Hematopoietic multipotent progenitor cell (in vitro differentiated cells): ENCODE data around the gene UPF3A. TPM values are rescaled to one million over a fixed set of nuclear protein-coding genes. Genes with fewer than 3 reads are reported as not detected.
A peak's percentile ranks its signal among the peaks of the same experiment; 100 is the strongest.
"Not testable (repeated sequence)": the region's sequence is repeated elsewhere in the genome, so short reads cannot be mapped to it uniquely, and the experiment has no call there.

Experiments
- DNase-seq, 3 donors: peaks; one replicate each; pipeline ENCODE4 v3.0.0-alpha.2; 2011 to 2015; ENCODE audit warnings: low read depth in 2 of 3, low spot score in 2 of 3
- small RNA-seq: library from RNA; depleted of rRNA; stranded (forward); fragments of <200 nt; gene quantifications from one replicate; pipeline ENCODE3, GENCODE V24; 2012
- total RNA-seq: library from RNA; depleted of rRNA; stranded (reverse); fragments of >200 nt; gene quantifications from one replicate; pipeline ENCODE4 v1.2.3, GENCODE V29; 2012

UPF3A gene
- total RNA-seq, 1 donor, result 20.2 TPM

- no peak for DNase-seq
Observed at GRCh38 chr13:114328595-114328994, 47.2 kb downstream of the UPF3A start.

GRCh38 chr13:114330086-114330485 is 48.7 kb downstream of the UPF3A start:
- no peak for DNase-seq

- DNase-seq, result not testable (repeated sequence)
Observed at GRCh38 chr13:114333881-114334280, 52.5 kb downstream of the UPF3A start.

GRCh38 chr13:114334305-114335053 is 53.1 kb downstream of the UPF3A start:
- DNase-seq, result no peak

GRCh38 chr13:114336457-114336856 is 55.1 kb downstream of the UPF3A start:
- not testable (repeated sequence) for DNase-seq

GRCh38 chr13:114338959-114339358 is 57.6 kb downstream of the UPF3A start:
- no peak for DNase-seq

GRCh38 chr13:114339857-114340534 is 58.6 kb downstream of the UPF3A start:
- peak in 2 of 3 donors; percentile 54 to 81 for DNase-seq

GRCh38 chr13:114341003-114341777 is 59.8 kb downstream of the UPF3A start:
- no peak for DNase-seq

GRCh38 chr13:114347256-114347655 is 65.9 kb downstream of the UPF3A start:
- DNase-seq, result not testable (repeated sequence)

- peak in 2 of 3 donors; percentile 21 to 51 for DNase-seq
Observed at GRCh38 chr13:114352763-114353162, 71.4 kb downstream of the UPF3A start.

GRCh38 chr13:114353382-114353781 is 72.0 kb downstream of the UPF3A start:
- not testable (repeated sequence) for DNase-seq

Small RNA genes lying within 50 kb of the gene (small RNA-seq; reads per million reads assigned to genes)
- gene MIR4502 (not detected), gene MIR548AR (not detected)

Other genes with a start within 250 kb of the UPF3A start
- gene RASA3, start 149.0 kb upstream of the UPF3A start, total RNA-seq, result 22.9 TPM
- not detected for gene CFAP97D2, start 102.3 kb upstream of the UPF3A start, total RNA-seq
- 32.3 TPM for gene CDC16, start 46.7 kb upstream of the UPF3A start, total RNA-seq
- 6.5 TPM for gene CHAMP1, start 32.9 kb downstream of the UPF3A start, total RNA-seq